GM10248 (cell line): ENCODE results near the gene ZNF302.
"Not testable (repeated sequence)": the region's sequence is repeated elsewhere in the genome, so short reads cannot be mapped to it uniquely, and the experiment has no call there.

Experiments used
- CTCF ChIA-PET: fragments of 300-600 bp; sonication (Branson Sonifier 250); formaldehyde crosslinking; extraction: SDS; loops from one replicate; lab custom pipeline; 2021; ENCODE audit warnings: antibody characterized with exemption; lab: Yijun Ruan, JAX
- POLR2A ChIA-PET: fragments of 350-650 bp; sonication (Branson Sonifier 250); formaldehyde crosslinking; extraction: SDS; loops from one replicate; lab custom pipeline; 2020; ENCODE audit warnings: antibody characterized with exemption; lab: Yijun Ruan, JAX
- DNase-seq: peaks from one replicate; pipeline ENCODE4 v3.0.0; 2012; ENCODE audit errors: extremely low spot score
- CTCF ChIP-seq: IDR thresholded peaks from 2 replicates; pipeline ENCODE4 v1.5.1; 2012; ENCODE audit warnings: mild to moderate bottlenecking, low read depth; ENCODE audit errors: extremely low read depth, missing control alignments, control extremely low read depth

The ZNF302 gene

GRCh38 chr19:34678085-34678412 is 571 bp downstream of the ZNF302 start:
- CTCF ChIA-PET: interaction anchor here (1.2 kb wide), 1 partner anchor 16 kb away, joined by 3 read pairs; no protein-coding TSS in a partner anchor
- TF ChIP-seq CTCF: no peak
- POLR2A ChIA-PET: no interaction called here
- DNase-seq: no peak

- ChIA-PET CTCF (no interaction called here), POLR2A (no interaction called here)
- DNase-seq: no peak
- TF ChIP-seq CTCF: no peak
Observed at GRCh38 chr19:34678421-34678820, 943 bp downstream of the ZNF302 start.

GRCh38 chr19:34681478-34681877 is 4.0 kb downstream of the ZNF302 start:
- no peak for TF ChIP-seq CTCF
- ChIA-PET POLR2A (no interaction called here), CTCF (no interaction called here)
- DNase-seq: no peak

GRCh38 chr19:34685266-34685665 is 7.8 kb downstream of the ZNF302 start:
- POLR2A ChIA-PET: not testable (repeated sequence)

GRCh38 chr19:34686455-34686854 is 9.0 kb downstream of the ZNF302 start:
- CTCF ChIA-PET: no interaction called here
- TF ChIP-seq CTCF: no peak
- no peak for DNase-seq
- POLR2A ChIA-PET: no interaction called here

More at GRCh38 chr19:34685266-34685665, 7.8 kb downstream of the ZNF302 start:
- DNase-seq, CTCF ChIA-PET: not testable (repeated sequence)

GRCh38 chr19:34687348-34687747 is 9.9 kb downstream of the ZNF302 start:
- no peak for TF ChIP-seq CTCF
- POLR2A ChIA-PET: no interaction called here
- CTCF ChIA-PET: no interaction called here
- no peak for DNase-seq

- DNase-seq: no peak
- ChIA-PET POLR2A (no interaction called here), CTCF (interaction anchor here (1.3 kb wide), 1 partner anchor 50 kb away, joined by 3 read pairs; no protein-coding TSS in a partner anchor)
- no peak for TF ChIP-seq CTCF
Observed at GRCh38 chr19:34688592-34688991, 11.1 kb downstream of the ZNF302 start.
